ENCODE results near the gene MTMR2. TPM values are rescaled to one million over a fixed set of nuclear protein-coding genes. Genes with fewer than 3 reads are reported as not detected.

The MTMR2 gene
- total RNA-seq, 1 experiment from 2014 or later, result 75.2 TPM

- Mint-ChIP-seq H3K36me3 (ENCODE audit: insufficient read depth, unreplicated experiment) (no peaks in the 10 kb centered on the region), H3K9me3 (ENCODE audit: unreplicated experiment) (no peaks in the 10 kb centered on the region), H3K4me1 (ENCODE audit: low read depth, unreplicated experiment) (peaks cover 9% of the 10 kb centered on the region), H3K4me3 (ENCODE audit: unreplicated experiment) (no peak overlapping the region), H3K27ac (ENCODE audit: unreplicated experiment) (no peak overlapping the region), H3K27me3 (ENCODE audit: insufficient read depth, unreplicated experiment) (no peaks in the 10 kb centered on the region)
- Histone ChIP-seq H3K4me1 (no peaks in the 10 kb centered on the region), H3K9me3 (no peaks in the 10 kb centered on the region), H3K36me3 (ENCODE audit: control insufficient read depth, insufficient read depth, low read length) (no peaks in the 10 kb centered on the region), H3K27me3 (replicated peaks; ENCODE audit: control insufficient read depth, insufficient read depth, low read length) (no peaks in the 10 kb centered on the region), H3K4me3 (ENCODE audit: low read depth, low read length) (no peak overlapping the region)
- CTCF ChIA-PET, result no interaction called here
- DNase-seq, result no peak
- no TSS peak for BruUV-seq (replicated peaks)
- POLR2A ChIA-PET, result no interaction called here
- intact Hi-C loops (cut with micrococcal nuclease; ENCODE audit: unreplicated experiment), result no loop called here
- no peak for TF ChIP-seq CTCF (IDR thresholded peaks at IDR 0.05; ENCODE audit: insufficient read depth in 1 of 2, low read depth in 1 of 2, low read length in 1 of 2, severe bottlenecking in 1 of 2, unreplicated experiment in 1 of 2)
Measured at GRCh38 chr11:95918056-95918455, 5.9 kb downstream of the MTMR2 start.

GRCh38 chr11:95917193-95918036 lies 6.5 kb downstream of the MTMR2 start:
- CTCF ChIA-PET, result no interaction called here
- TF ChIP-seq CTCF (IDR thresholded peaks at IDR 0.05; ENCODE audit: insufficient read depth in 1 of 2, low read depth in 1 of 2, low read length in 1 of 2, severe bottlenecking in 1 of 2, unreplicated experiment in 1 of 2), result no peak
- Histone ChIP-seq H3K4me1 (no peaks in the 10 kb centered on the region), H3K4me3 (ENCODE audit: low read depth, low read length) (no peak overlapping the region), H3K36me3 (ENCODE audit: control insufficient read depth, insufficient read depth, low read length) (no peaks in the 10 kb centered on the region), H3K27me3 (replicated peaks; ENCODE audit: control insufficient read depth, insufficient read depth, low read length) (no peaks in the 10 kb centered on the region), H3K9me3 (no peaks in the 10 kb centered on the region)
- POLR2A ChIA-PET, result no interaction called here
- Mint-ChIP-seq H3K27ac (ENCODE audit: unreplicated experiment) (no peak overlapping the region), H3K9me3 (ENCODE audit: unreplicated experiment) (no peaks in the 10 kb centered on the region), H3K4me1 (ENCODE audit: low read depth, unreplicated experiment) (peaks cover 7% of the 10 kb centered on the region), H3K36me3 (ENCODE audit: insufficient read depth, unreplicated experiment) (no peaks in the 10 kb centered on the region), H3K27me3 (ENCODE audit: insufficient read depth, unreplicated experiment) (no peaks in the 10 kb centered on the region), H3K4me3 (ENCODE audit: unreplicated experiment) (no peak overlapping the region)
- no peak for DNase-seq
- intact Hi-C loops (cut with micrococcal nuclease; ENCODE audit: unreplicated experiment), result no loop called here
- no TSS peak for BruUV-seq (replicated peaks)

DNA sequence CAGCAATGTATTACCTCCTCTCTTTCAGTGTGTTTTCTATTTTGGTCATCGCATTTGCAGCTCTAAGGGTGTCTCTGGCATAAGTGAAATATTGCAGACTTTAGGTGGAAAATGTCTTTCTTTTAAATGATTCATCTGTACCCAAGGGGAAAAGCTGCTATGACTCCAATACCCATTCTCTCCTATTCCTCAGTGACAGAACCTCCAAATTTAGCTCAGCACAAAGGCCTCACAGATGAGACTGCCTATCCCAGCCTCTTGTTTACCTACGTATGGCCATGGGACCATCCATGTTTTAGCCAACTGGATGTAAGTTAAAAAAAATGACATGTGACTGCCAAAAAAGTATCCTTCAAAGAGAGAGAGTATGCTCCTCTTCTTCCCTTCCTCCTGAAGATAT lies 7.9 kb downstream of the MTMR2 start:
- CTCF ChIA-PET, result interaction anchor here (0.6 kb wide), 1 partner anchor 426 kb away, joined by 3 read pairs; no protein-coding TSS in a partner anchor
- no peaks in the 10 kb centered on the region for H3K27me3 ChIP-seq (replicated peaks; ENCODE audit: control insufficient read depth, insufficient read depth, low read length)
- Mint-ChIP-seq H3K27me3 (ENCODE audit: insufficient read depth, unreplicated experiment) (no peaks in the 10 kb centered on the region), H3K9me3 (ENCODE audit: unreplicated experiment) (no peaks in the 10 kb centered on the region), H3K36me3 (ENCODE audit: insufficient read depth, unreplicated experiment) (peaks cover 5% of the 10 kb centered on the region), H3K4me1 (ENCODE audit: low read depth, unreplicated experiment) (peaks cover 7% of the 10 kb centered on the region), H3K4me3 (ENCODE audit: unreplicated experiment) (no peak overlapping the region), H3K27ac (ENCODE audit: unreplicated experiment) (no peak overlapping the region)
- H3K4me3 ChIP-seq (ENCODE audit: low read depth, low read length), result no peak overlapping the region
- BruUV-seq (replicated peaks), result no TSS peak
- no peak for DNase-seq
- no peaks in the 10 kb centered on the region for H3K9me3 ChIP-seq
- H3K4me1 ChIP-seq, result no peaks in the 10 kb centered on the region
- intact Hi-C loops (cut with micrococcal nuclease; ENCODE audit: unreplicated experiment), result no loop called here
- TF ChIP-seq CTCF (IDR thresholded peaks at IDR 0.05; ENCODE audit: insufficient read depth in 1 of 2, low read depth in 1 of 2, low read length in 1 of 2, severe bottlenecking in 1 of 2, unreplicated experiment in 1 of 2), result no peak
- H3K36me3 ChIP-seq (ENCODE audit: control insufficient read depth, insufficient read depth, low read length), result no peaks in the 10 kb centered on the region
- POLR2A ChIA-PET, result no interaction called here
